ENCODE results near the gene AGRN.
"Not testable (repeated sequence)": the region's sequence is repeated elsewhere in the genome, so short reads cannot be mapped to it uniquely, and the experiment has no call there.

Gene AGRN

DNA sequence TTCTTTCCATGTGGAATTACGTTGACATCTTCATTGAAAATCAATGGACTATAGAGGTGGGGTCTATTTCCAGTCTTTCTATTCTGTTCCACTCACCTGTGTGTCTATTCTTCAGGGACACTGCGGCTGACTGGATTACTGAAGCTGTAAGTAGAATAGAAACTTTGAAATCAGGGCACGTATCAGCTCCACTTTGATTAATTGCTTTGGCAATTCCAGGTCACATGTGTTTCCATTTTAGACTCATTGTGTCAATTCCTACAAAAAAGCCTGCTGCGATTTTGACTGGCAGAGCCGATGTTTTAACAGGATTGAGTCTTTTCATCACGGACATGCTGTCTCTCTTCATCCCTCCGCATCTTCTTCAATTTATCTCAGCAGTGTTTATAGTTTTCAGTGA lies 75.1 kb downstream of the AGRN start:
- no peak for DNase-seq

DNA sequence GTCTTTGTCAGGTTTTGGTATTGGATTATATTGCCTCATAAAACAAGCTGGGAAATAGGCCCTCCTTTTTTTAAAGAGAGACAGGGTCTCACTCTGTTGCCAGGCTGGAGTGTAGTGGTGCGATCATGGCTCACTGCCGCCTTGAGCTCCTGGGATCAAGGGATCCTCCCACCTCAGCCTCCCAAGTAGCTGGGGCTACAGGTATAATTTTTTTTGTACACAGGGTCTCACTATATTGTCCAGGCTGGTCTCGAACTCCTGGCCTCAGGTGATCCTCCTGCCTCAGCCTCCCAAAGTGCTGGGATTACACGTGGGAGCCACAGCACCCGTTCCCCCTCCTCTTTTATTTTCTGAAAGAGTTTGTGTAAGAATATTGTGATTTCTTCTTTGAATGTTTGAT lies 76.2 kb downstream of the AGRN start:
- DNase-seq = not testable (repeated sequence)

DNA sequence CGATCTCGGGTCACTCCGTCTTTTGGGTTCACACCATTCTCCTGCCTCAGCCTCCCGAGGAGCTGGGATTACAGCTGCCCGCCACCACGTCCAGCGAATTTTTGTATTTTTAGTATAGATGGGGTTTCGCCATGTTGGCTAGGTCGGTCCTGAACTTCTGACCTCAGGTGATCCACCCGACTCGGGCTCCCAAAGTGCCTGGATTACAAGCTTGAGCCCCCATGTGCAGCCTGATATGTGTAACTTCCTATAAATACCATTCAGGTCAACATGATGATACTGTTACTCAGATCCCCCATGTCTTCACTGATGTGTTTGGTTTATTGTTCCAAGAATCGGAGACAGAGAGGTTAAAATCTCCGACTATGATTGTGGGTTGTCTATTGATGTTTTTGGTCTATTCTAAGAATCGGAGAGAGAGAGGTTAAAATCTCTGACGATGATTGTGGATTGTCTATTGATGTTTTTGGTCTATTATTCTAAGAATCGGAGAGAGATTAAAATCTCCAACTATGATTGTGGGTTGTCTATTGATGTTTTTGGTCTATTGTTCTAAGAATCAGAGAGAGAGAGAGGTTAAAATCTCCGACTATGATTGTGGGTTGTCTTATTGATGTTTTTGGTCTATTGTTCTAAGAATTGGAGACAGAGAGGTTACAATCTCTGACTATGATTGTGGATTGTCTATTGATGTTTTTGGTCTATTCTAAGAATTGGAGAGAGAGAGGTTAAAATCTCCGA lies 78.9 kb downstream of the AGRN start:
- DNase-seq = no peak

DNA sequence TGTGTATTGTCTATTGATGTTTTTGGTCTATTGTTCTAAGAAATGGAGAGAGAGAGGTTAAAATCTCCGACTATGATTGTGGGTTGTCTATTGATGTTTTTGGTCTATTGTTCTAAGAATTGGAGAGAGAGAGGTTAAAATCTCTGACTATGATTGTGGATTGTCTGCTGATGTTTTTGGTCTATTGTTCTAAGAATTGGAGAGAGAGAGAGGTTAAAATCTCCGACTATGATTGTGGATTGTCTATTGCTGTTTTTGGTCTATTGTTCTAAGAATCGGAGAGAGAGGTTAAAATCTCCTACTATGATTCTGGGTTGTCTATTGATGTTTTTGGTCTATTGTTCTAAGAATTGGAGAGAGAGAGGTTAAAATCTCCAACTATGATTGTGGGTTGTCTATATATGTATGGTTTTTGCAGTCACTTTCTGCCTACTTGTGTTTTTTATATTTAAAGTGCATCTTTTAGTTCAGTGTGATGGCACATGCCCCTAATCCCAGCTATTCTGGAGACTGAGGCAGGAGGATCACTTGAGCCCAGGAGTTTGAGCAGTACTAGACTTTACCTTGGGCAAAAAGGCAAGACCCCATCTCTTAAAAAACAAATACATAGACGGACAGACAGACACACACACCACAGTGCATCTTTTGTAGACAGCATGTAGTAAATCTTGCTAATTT lies 79.7 kb downstream of the AGRN start:
- no peak for DNase-seq

DNA sequence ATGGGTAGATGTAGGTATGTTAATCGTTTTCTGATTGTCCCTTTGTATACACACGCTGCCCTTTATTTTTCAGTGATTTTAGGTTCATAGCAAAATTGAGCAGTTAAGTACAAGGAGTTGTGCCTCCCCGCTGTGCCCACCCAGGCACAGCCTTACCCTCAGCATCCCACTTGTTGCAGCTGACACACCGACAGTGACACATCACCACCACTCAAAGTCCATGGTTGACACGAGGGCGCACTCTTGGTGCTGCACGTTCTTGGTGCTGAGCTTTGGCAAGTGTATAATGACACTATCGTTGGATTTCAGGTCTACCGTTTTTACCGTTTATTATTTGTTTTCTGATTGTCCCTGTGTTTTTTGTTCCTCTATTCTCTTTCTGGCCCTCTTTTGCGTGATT lies 80.4 kb downstream of the AGRN start:
- DNase-seq = no peak

DNA sequence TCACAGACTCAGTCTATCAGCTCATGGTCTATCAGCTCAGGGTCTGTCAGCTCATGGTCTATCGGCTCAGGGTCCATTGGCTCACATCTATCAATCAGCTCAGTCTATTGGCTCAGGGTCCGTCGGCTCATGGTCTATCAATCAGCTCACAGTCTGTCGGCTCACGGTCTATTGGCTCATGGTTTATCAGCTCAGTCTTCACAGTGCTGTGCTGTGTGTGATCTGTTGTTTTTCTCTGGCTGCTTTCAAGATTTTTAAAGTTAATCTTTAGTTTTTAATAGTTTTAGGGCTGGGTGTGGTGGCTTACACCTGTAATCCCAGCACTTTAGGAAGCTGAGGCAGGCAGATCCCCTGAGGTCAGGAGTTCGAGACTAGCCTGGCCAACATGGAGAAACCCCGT lies 81.6 kb downstream of the AGRN start:
- DNase-seq = no peak

DNA sequence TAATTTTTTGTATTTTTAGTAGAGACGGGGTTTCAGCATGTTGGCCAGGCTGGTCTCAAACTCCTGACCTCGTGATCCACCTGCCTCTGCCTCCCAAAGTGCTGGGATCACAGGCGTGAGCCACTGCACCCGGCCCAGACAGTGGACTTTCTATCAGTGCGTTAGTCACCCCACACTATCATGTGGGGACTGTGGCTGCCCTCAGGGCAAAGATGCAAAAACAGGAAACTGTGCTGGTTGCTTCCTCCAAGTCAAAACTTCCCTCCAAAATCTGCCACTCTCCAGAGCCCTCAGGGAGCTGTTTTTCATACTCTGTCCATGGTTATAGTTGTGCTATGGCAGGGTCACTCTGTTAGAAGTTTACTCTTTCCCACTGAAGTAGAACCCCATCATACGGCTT lies 84.2 kb downstream of the AGRN start:
- not testable (repeated sequence) for DNase-seq

Data from effector CD4-positive, alpha-beta T cell (primary cell).